ENCODE data around the gene IGSF21.

The IGSF21 gene

GRCh38 chr1:18176619-18177018 lies 69.0 kb downstream of the IGSF21 start:
- TF ChIP-seq EGR1 (IDR thresholded peaks at IDR 0.05) (no peak), EP300 (IDR thresholded peaks at IDR 0.05; ENCODE audit: borderline replicate concordance) (no peak), FOXM1 (IDR thresholded peaks at IDR 0.05; ENCODE audit: borderline replicate concordance, low read depth) (no peak), YY1 (IDR thresholded peaks at IDR 0.05; ENCODE audit: low read depth) (no peak), RAD21 (IDR thresholded peaks at IDR 0.05; ENCODE audit: low read depth) (no peak), CREB1 (IDR thresholded peaks at IDR 0.05; ENCODE audit: low read depth) (no peak), REST (IDR thresholded peaks at IDR 0.05; ENCODE audit: low read depth) (no peak), MAX (IDR thresholded peaks at IDR 0.05) (no peak), NFIC (IDR thresholded peaks at IDR 0.05) (no peak), TAF1 (IDR thresholded peaks at IDR 0.05; ENCODE audit: low read depth) (no peak), ZBTB7A (IDR thresholded peaks at IDR 0.05; ENCODE audit: low read depth) (no peak), CEBPB (IDR thresholded peaks at IDR 0.05) (no peak), TCF12 (IDR thresholded peaks at IDR 0.05; ENCODE audit: low read depth) (no peak), TEAD4 (IDR thresholded peaks at IDR 0.05) (no peak), USF1 (IDR thresholded peaks at IDR 0.05) (no peak)

GRCh38 chr1:18178111-18178510 lies 70.5 kb downstream of the IGSF21 start:
- no peak for TF ChIP-seq RAD21 (IDR thresholded peaks at IDR 0.05; ENCODE audit: low read depth)
- TF ChIP-seq YY1 (IDR thresholded peaks at IDR 0.05; ENCODE audit: low read depth), result no peak
- TF ChIP-seq MAX (IDR thresholded peaks at IDR 0.05), result no peak
- TF ChIP-seq USF1 (IDR thresholded peaks at IDR 0.05), result no peak
- no peak for TF ChIP-seq REST (IDR thresholded peaks at IDR 0.05; ENCODE audit: low read depth)
- TF ChIP-seq ZBTB7A (IDR thresholded peaks at IDR 0.05; ENCODE audit: low read depth), result no peak
- TF ChIP-seq NFIC (IDR thresholded peaks at IDR 0.05), result no peak
- no peak for TF ChIP-seq CREB1 (IDR thresholded peaks at IDR 0.05; ENCODE audit: low read depth)
- TF ChIP-seq EGR1 (IDR thresholded peaks at IDR 0.05), result no peak
- TF ChIP-seq TAF1 (IDR thresholded peaks at IDR 0.05; ENCODE audit: low read depth), result no peak

- TF ChIP-seq TEAD4 (IDR thresholded peaks at IDR 0.05), result no peak
- no peak for TF ChIP-seq ZBTB7A (IDR thresholded peaks at IDR 0.05; ENCODE audit: low read depth)
- TF ChIP-seq TAF1 (IDR thresholded peaks at IDR 0.05; ENCODE audit: low read depth), result no peak
- TF ChIP-seq REST (IDR thresholded peaks at IDR 0.05; ENCODE audit: low read depth), result no peak
- no peak for TF ChIP-seq CREB1 (IDR thresholded peaks at IDR 0.05; ENCODE audit: low read depth)
- no peak for TF ChIP-seq NFIC (IDR thresholded peaks at IDR 0.05)
- no peak for TF ChIP-seq USF1 (IDR thresholded peaks at IDR 0.05)
- no peak for TF ChIP-seq TCF12 (IDR thresholded peaks at IDR 0.05; ENCODE audit: low read depth)
- TF ChIP-seq RAD21 (IDR thresholded peaks at IDR 0.05; ENCODE audit: low read depth), result no peak
- TF ChIP-seq EGR1 (IDR thresholded peaks at IDR 0.05), result no peak
- no peak for TF ChIP-seq CEBPB (IDR thresholded peaks at IDR 0.05)
- TF ChIP-seq MAX (IDR thresholded peaks at IDR 0.05), result no peak
- no peak for TF ChIP-seq YY1 (IDR thresholded peaks at IDR 0.05; ENCODE audit: low read depth)
- TF ChIP-seq EP300 (IDR thresholded peaks at IDR 0.05; ENCODE audit: borderline replicate concordance), result no peak
- no peak for TF ChIP-seq FOXM1 (IDR thresholded peaks at IDR 0.05; ENCODE audit: borderline replicate concordance, low read depth)
Measured at GRCh38 chr1:18179009-18179408, 71.4 kb downstream of the IGSF21 start.

All from Ishikawa (cell line).